ENCODE data around the gene MORN4. TPM values are rescaled to one million over a fixed set of nuclear protein-coding genes. Genes with fewer than 3 reads are reported as not detected.

The MORN4 gene
- polyA plus RNA-seq, 1 of the 3 experiments (the other 2 are of a cell fraction), result 31.4 TPM

DNA sequence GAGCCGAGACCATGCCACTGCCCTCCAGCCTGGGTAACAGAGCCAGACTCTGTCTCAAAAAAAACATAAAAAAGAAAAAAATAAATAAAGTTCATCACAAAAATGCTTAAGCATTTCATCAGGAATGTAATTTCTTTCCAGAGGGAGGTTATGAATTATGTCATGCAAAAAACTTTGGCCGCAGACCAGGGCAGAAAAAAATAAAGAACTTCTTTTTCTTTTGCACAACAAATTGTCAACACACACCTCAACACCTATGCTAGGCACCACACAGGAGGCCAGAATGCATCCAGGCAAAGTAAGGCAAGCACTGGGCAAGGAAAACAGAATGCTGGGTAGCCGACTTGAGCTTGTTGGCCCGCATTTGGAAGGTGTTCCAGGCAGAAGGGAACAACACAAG is 39.9 kb downstream of the MORN4 start:
- H3K27me3 ChIP-seq (ENCODE audit: insufficient read depth), result no peaks in the 10 kb centered on the region
- H3K4me2 ChIP-seq, result peak overlapping the region; percentile 23; the same call in 1 of the 2 replicates
- ChIA-PET POLR2A (interaction anchor here (1.2 kb wide), 1 partner anchor 9 kb away, joined by 3 read pairs; the partner anchor contains the start of gene HOGA1), CTCF (interaction anchor here (1.2 kb wide), 1 partner anchor 21 kb away, joined by 4 read pairs; no protein-coding TSS in a partner anchor)
- H3K27ac ChIP-seq (ENCODE audit: low read depth in 2 of 2, low read length in 1 of 2), result peak overlapping the region in 1 of 2 experiments; percentile 43; a peak in 1 of 4 replicates
- WGBS (ENCODE audit: low lambda C conversion rate), result 76% methylated on average over 4 of the region's 4 CpGs
- H3F3A ChIP-seq (replicated peaks; ENCODE audit: insufficient read depth), result peaks cover 38% of the 10 kb centered on the region
- no peaks in the 10 kb centered on the region for H4K20me1 ChIP-seq (ENCODE audit: insufficient read depth)
- H3K9ac ChIP-seq, result no peak overlapping the region
- TF ChIP-seq RFX5 (IDR thresholded peaks at IDR 0.05; ENCODE audit: low read length), result no peak
- TF ChIP-seq, protein P1, sequence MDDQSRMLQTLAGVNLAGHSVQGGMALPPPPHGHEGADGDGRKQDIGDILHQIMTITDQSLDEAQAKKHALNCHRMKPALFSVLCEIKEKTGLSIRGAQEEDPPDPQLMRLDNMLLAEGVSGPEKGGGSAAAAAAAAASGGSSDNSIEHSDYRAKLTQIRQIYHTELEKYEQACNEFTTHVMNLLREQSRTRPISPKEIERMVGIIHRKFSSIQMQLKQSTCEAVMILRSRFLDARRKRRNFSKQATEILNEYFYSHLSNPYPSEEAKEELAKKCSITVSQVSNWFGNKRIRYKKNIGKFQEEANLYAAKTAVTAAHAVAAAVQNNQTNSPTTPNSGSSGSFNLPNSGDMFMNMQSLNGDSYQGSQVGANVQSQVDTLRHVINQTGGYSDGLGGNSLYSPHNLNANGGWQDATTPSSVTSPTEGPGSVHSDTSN (IDR thresholded peaks at IDR 0.05), result peak; percentile 33; the same call in 1 of the 2 replicates
- 0 out of 2 replicates have a peak, but pooled peaks have one; percentile 18 for TF ChIP-seq TEAD4 (IDR thresholded peaks at IDR 0.05; ENCODE audit: borderline replicate concordance, insufficient read depth)
- 0 out of 2 replicates have a peak, but pooled peaks have one; percentile 12 for TF ChIP-seq JUND (IDR thresholded peaks at IDR 0.05)
- no peak for TF ChIP-seq GABPA (IDR thresholded peaks at IDR 0.05; ENCODE audit: low read depth)
- TF ChIP-seq NFIC (IDR thresholded peaks at IDR 0.05; ENCODE audit: borderline replicate concordance), result peak; percentile 62; the same call in 1 of the 2 replicates
- TF ChIP-seq, protein P2, sequence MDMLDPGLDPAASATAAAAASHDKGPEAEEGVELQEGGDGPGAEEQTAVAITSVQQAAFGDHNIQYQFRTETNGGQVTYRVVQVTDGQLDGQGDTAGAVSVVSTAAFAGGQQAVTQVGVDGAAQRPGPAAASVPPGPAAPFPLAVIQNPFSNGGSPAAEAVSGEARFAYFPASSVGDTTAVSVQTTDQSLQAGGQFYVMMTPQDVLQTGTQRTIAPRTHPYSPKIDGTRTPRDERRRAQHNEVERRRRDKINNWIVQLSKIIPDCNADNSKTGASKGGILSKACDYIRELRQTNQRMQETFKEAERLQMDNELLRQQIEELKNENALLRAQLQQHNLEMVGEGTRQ (IDR thresholded peaks at IDR 0.05; ENCODE audit: borderline replicate concordance, low read depth, low read length), result no peak
- TF ChIP-seq TCF12 (IDR thresholded peaks at IDR 0.05), result peak; percentile 19; the same call in 1 of the 2 replicates
- peaks cover 0 to 23% of the 10 kb centered on the region in 2 experiments; a peak in 3 of 4 replicates for H3K4me1 ChIP-seq (ENCODE audit: control insufficient read depth in 1 of 2, insufficient read depth in 2 of 2, low read depth in 1 of 2, low read length in 1 of 2)
- H2AFZ ChIP-seq (ENCODE audit: low read depth), result no peak overlapping the region; the same call in 1 of the 2 replicates
- H3K9me3 ChIP-seq, result no peaks in the 10 kb centered on the region
- no peak overlapping the region for H3K4me3 ChIP-seq (ENCODE audit: low read depth in 2 of 2, low read length in 1 of 2)
- no peak for DNase-seq
- no peaks in the 10 kb centered on the region for H3K36me3 ChIP-seq (replicated peaks in 1 of 2; ENCODE audit: control insufficient read depth in 1 of 2, insufficient read depth in 2 of 2, low read length in 1 of 2)
- H3K9me2 ChIP-seq, result no peaks in the 10 kb centered on the region
- no peaks in the 10 kb centered on the region for H3K79me2 ChIP-seq (ENCODE audit: insufficient read depth)

- Histone ChIP-seq H3K27ac (ENCODE audit: low read depth in 2 of 2, low read length in 1 of 2) (no peak overlapping the region), H3K9me2 (no peaks in the 10 kb centered on the region), H2AFZ (ENCODE audit: low read depth) (no peak overlapping the region), H3K4me3 (ENCODE audit: low read depth in 2 of 2, low read length in 1 of 2) (no peak overlapping the region), H3K36me3 (replicated peaks in 1 of 2; ENCODE audit: control insufficient read depth in 1 of 2, insufficient read depth in 2 of 2, low read length in 1 of 2) (no peaks in the 10 kb centered on the region), H3K9me3 (no peaks in the 10 kb centered on the region), H4K20me1 (ENCODE audit: insufficient read depth) (no peaks in the 10 kb centered on the region), H3F3A (replicated peaks; ENCODE audit: insufficient read depth) (peaks cover 22% of the 10 kb centered on the region), H3K79me2 (ENCODE audit: insufficient read depth) (no peaks in the 10 kb centered on the region), H3K4me1 (ENCODE audit: control insufficient read depth in 1 of 2, insufficient read depth in 2 of 2, low read depth in 1 of 2, low read length in 1 of 2) (peaks cover 0 to 11% of the 10 kb centered on the region in 2 experiments; a peak in 3 of 4 replicates), H3K9ac (no peak overlapping the region), H3K27me3 (ENCODE audit: insufficient read depth) (no peaks in the 10 kb centered on the region), H3K4me2 (no peak overlapping the region)
- 70% methylated on average over 3 of the region's 5 CpGs for WGBS (ENCODE audit: low lambda C conversion rate)
- DNase-seq, result peak; percentile 12
- POLR2A ChIA-PET, result no interaction called here
- CTCF ChIA-PET, result interaction anchor here (1.2 to 1.9 kb wide), 5 partner anchors 9 to 37 kb away, joined by 3 to 5 read pairs (median 4); no protein-coding TSS in a partner anchor
- no peak for TF ChIP-seq CHD2 (IDR thresholded peaks at IDR 0.05; ENCODE audit: low read length, partially characterized antibody)
- TF ChIP-seq SMC3 (IDR thresholded peaks at IDR 0.05; ENCODE audit: low read depth, low read length), result no peak
- TF ChIP-seq SIN3A (IDR thresholded peaks at IDR 0.05; ENCODE audit: borderline replicate concordance, low read depth, low read length), result no peak
- TF ChIP-seq TCF12 (IDR thresholded peaks at IDR 0.05), result no peak
- TF ChIP-seq FOXJ3 (CRISPR knock-in tag; IDR thresholded peaks at IDR 0.05), result no peak
- TF ChIP-seq, protein P3, sequence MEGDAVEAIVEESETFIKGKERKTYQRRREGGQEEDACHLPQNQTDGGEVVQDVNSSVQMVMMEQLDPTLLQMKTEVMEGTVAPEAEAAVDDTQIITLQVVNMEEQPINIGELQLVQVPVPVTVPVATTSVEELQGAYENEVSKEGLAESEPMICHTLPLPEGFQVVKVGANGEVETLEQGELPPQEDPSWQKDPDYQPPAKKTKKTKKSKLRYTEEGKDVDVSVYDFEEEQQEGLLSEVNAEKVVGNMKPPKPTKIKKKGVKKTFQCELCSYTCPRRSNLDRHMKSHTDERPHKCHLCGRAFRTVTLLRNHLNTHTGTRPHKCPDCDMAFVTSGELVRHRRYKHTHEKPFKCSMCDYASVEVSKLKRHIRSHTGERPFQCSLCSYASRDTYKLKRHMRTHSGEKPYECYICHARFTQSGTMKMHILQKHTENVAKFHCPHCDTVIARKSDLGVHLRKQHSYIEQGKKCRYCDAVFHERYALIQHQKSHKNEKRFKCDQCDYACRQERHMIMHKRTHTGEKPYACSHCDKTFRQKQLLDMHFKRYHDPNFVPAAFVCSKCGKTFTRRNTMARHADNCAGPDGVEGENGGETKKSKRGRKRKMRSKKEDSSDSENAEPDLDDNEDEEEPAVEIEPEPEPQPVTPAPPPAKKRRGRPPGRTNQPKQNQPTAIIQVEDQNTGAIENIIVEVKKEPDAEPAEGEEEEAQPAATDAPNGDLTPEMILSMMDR (IDR thresholded peaks at IDR 0.05), result no peak
Observed at GRCh38 chr10:97590748-97591495, 42.4 kb downstream of the MORN4 start.
